Sigmoid colon (tissue), 7 donors: Measurements from ENCODE around the gene RAB27B. TPM values are rescaled to one million over a fixed set of nuclear protein-coding genes. Genes with fewer than 3 reads are reported as not detected.

ENCODE experiments used
- DNase-seq: peaks from one replicate; pipeline ENCODE4 v3.0.0-alpha.2; 2019
- H3K27ac ChIP-seq, 4 donors: fragments of 200-600 bp; sonication (generic); one replicate each; pipeline ENCODE4 v1.5.1; 2016 to 2019; ENCODE audit warnings: mild to moderate bottlenecking in 1 of 4
- H3K27me3 ChIP-seq, 3 donors: fragments of 200-600 bp; sonication (generic); one replicate each; pipeline ENCODE4 v1.5.1; 2019; ENCODE audit warnings: mild to moderate bottlenecking in 1 of 3
- H3K36me3 ChIP-seq, 4 donors: fragments of 200-600 bp; sonication (generic); one replicate each; pipeline ENCODE4 v1.5.1; 2016 to 2019
- H3K4me1 ChIP-seq, 4 donors: fragments of 200-600 bp; sonication (generic); one replicate each; pipeline ENCODE4 v1.5.1; 2017 to 2019
- H3K4me3 ChIP-seq, 4 donors: fragments of 200-600 bp; sonication (generic); one replicate each; pipeline ENCODE4 v1.5.1; 2017 to 2019; ENCODE audit warnings: mild to moderate bottlenecking in 2 of 4, moderate library complexity in 1 of 4
- H3K9me3 ChIP-seq, 4 donors: fragments of 200-600 bp in 3 of 4; sonication (generic) in 3 of 4; one replicate each; pipeline versions ENCODE4 v1.5.1 to v1.6.1; 2013 to 2019
- CTCF ChIP-seq, 4 experiments: fragments of 450-650 bp in 3 of 4; fragments of 200-600 bp in 1 of 4; IDR thresholded peaks; one replicate each; pipeline ENCODE4 v1.5.1; 2016 to 2019; ENCODE audit warnings: antibody characterized with exemption in 4 of 4, mild to moderate bottlenecking in 3 of 4, moderate library complexity in 2 of 4
- EP300 ChIP-seq, 4 donors: sonication (generic); formaldehyde crosslinking; IDR thresholded peaks; one replicate each; pipeline ENCODE4 v1.6.1; 2017; ENCODE audit warnings: antibody characterized with exemption in 4 of 4
- POLR2A ChIP-seq, 2 donors: fragments of 450-650 bp; IDR thresholded peaks; one replicate each; pipeline ENCODE4 v1.6.1; 2016; ENCODE audit warnings: antibody characterized with exemption in 2 of 2, mild to moderate bottlenecking in 2 of 2, moderate library complexity in 2 of 2
- POLR2AphosphoS5 ChIP-seq, 4 donors: sonication (generic); formaldehyde crosslinking; IDR thresholded peaks; one replicate each; pipeline ENCODE4 v1.6.1; 2017; ENCODE audit warnings: antibody characterized with exemption in 4 of 4
- WGBS, 2 donors: extraction: QIAGEN DNeasy Blood & Tissue Kit; methylation state at CpG; one replicate each; pipeline ENCODE4 v1.1.7; 2013; 5-methylcytosine and 5-hydroxymethylcytosine counted together
- intact Hi-C: fragments of 100-400 bp; cut with DNase I; formaldehyde crosslinking; loops from one replicate; pipeline ENCODE4 v1.15.1; 2023
- polyA plus RNA-seq, 3 donors: library from polyadenylated mRNA; stranded (reverse); fragments of 200-250 nt; gene quantifications; one replicate each; pipeline ENCODE4 v1.2.3, GENCODE V29; 2013
- total RNA-seq, 4 donors: library from RNA; depleted of rRNA; stranded (reverse); fragments of >200 nt; gene quantifications; one replicate each; pipeline ENCODE4 v1.1.0, GENCODE V29; 2016
- donor health status: healthy with polysubstance abuse.
- donor health status: Bipolar disorder and iron deficiency.
- donor health status: healthy.

RAB27B gene
- total and polyA plus RNA-seq, 7 donors: 0.27 to 6.0 (median 1.4) TPM

- Histone ChIP-seq H3K27me3 (no peaks in the 10 kb centered on the region), H3K9me3 (no peaks in the 10 kb centered on the region), H3K27ac (no peak overlapping the region), H3K36me3 (no peaks in the 10 kb centered on the region), H3K4me3 (no peak overlapping the region), H3K4me1 (no peaks in the 10 kb centered on the region)
- 95 to 96% methylated on average over 5 of the region's 5 CpGs for WGBS, 2 donors
- DNase-seq: no peak
- TF ChIP-seq POLR2AphosphoS5 (IDR thresholded peaks at IDR 0.05): no peak
- no peak for TF ChIP-seq EP300 (IDR thresholded peaks at IDR 0.05)
- no peak for TF ChIP-seq POLR2A (IDR thresholded peaks at IDR 0.05)
- TF ChIP-seq CTCF (IDR thresholded peaks at IDR 0.05): no peak
- intact Hi-C loops: no loop called here
Observed at GRCh38 chr18:54905629-54906028, 77.4 kb downstream of the RAB27B start.

DNA sequence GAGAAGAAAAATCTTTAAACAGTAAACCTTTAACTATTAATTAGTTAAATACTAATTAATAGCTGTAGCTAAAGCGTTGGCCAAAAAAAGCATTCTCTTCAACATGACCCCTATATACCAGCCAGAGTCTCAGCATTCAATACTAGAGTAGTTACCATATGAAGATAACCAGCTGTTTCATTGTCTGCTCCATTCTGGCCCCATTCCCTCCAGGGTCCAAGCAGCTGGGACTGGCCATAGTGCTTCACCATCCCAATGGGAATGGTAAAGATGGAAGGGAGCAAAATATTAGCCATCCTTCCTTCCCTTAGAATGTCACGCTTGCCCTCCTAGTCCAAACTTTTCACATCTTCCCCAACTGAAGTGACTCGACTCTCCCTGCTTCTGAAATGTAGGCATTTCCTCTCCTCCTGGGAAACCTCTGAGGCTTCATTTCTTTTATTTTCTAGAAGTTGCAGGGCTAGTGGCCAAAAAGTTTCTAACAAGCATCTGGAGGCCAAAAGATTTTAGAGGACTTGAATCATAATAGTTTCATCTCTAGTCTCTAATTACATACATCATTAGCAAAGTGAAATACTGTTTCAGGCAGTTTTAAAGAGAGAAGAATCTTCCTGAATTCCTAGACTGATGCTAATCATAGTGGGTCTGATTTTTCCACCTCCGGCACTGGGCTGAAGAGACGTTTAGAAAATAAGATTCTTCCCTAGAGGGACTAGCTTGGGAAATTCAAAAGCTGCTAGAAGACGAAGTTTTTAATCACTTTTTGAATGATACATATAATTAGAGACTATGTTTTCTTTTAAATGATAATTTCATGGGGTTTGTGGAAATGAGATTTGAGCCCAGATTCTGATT is 78.3 kb downstream of the RAB27B start:
- Histone ChIP-seq H3K27me3 (no peaks in the 10 kb centered on the region), H3K36me3 (no peaks in the 10 kb centered on the region), H3K4me1 (no peaks in the 10 kb centered on the region), H3K9me3 (no peaks in the 10 kb centered on the region), H3K27ac (no peak overlapping the region), H3K4me3 (no peak overlapping the region)
- no peak for DNase-seq
- WGBS, 2 donors: 76 to 77% methylated on average over 6 of the region's 6 CpGs
- intact Hi-C loops: no loop called here
- no peak for TF ChIP-seq POLR2AphosphoS5 (IDR thresholded peaks at IDR 0.05)
- no peak for TF ChIP-seq CTCF (IDR thresholded peaks at IDR 0.05)
- no peak for TF ChIP-seq EP300 (IDR thresholded peaks at IDR 0.05)
- TF ChIP-seq POLR2A (IDR thresholded peaks at IDR 0.05): no peak

DNA sequence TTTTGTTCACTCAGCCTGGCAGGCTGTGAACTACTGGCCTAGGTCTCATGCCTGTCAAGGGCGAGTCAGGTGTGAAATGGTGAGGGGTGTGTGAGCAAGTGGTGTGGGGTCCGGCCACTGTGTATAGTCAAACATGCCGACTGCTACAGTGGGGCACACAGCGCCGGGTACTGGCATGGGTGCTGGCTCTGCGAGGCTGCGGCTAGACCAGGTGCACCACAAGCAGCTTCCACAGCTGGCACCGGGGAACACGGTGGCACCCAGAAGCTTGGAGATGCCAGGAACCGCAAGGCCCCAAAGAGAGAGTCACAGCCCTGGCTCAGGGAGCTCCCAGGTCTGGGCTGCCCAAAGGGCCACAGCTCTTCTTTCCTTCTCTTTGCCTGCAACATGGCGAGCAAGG is 81.3 kb downstream of the RAB27B start:
- no peak overlapping the region for H3K4me3 ChIP-seq
- WGBS, 2 donors: 86 to 89% methylated on average over 11 of the region's 11 CpGs

DNA sequence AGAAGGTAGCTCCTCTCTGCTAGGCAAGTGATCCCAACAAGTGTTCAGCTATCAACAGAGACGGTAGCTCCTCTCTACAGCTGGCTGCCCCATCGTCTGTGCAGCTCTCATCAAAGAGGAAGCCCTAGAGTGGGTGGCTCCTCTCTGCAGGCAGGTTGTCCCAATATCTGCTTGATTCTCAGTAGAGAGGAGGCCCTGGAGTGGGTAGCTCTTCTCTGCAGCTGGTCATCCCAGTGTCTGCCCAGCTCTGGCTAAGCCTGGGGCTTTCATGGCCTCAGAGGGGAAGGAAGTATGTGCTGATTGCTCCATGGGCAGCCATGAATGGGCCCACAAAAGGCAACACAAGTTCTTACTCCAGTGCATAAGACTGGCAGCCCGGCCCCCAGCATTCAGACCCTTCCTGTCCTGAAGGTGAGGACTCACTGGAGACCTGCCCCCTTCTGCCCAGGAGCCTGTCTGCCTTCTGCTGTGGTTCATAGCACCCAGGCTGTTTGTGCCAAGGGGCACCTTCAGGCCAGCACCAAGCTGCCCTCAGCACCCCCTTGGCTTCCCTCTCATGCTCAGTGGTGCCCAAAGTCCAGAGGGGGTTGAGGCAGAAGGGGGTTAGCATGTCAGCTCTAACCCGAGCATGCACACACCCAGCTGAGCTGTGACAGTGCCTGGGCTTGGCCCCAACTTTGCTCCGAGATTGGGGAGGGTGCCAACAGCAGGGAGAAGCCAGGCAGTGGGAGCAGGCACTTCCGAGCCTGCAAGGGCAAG is 82.1 kb downstream of the RAB27B start:
- Histone ChIP-seq H3K4me3 (no peak overlapping the region), H3K27ac (no peak overlapping the region), H3K36me3 (no peaks in the 10 kb centered on the region), H3K4me1 (no peaks in the 10 kb centered on the region), H3K9me3 (no peaks in the 10 kb centered on the region), H3K27me3 (no peaks in the 10 kb centered on the region)
- peak; percentile 48 for DNase-seq
- WGBS, 2 donors: 84 to 87% methylated on average over 6 of the region's 6 CpGs
- intact Hi-C loops: no loop called here
- TF ChIP-seq POLR2A (IDR thresholded peaks at IDR 0.05) (no peak), POLR2AphosphoS5 (IDR thresholded peaks at IDR 0.05) (no peak), EP300 (IDR thresholded peaks at IDR 0.05) (no peak), CTCF (IDR thresholded peaks at IDR 0.05) (no peak)

More for the DNA sequence above, 81.3 kb downstream of the RAB27B start:
- Histone ChIP-seq H3K9me3 (no peaks in the 10 kb centered on the region), H3K4me1 (no peaks in the 10 kb centered on the region), H3K36me3 (no peaks in the 10 kb centered on the region), H3K27ac (no peak overlapping the region), H3K27me3 (no peaks in the 10 kb centered on the region)
- no peak for TF ChIP-seq POLR2AphosphoS5 (IDR thresholded peaks at IDR 0.05)
- no peak for TF ChIP-seq POLR2A (IDR thresholded peaks at IDR 0.05)
- no peak for TF ChIP-seq CTCF (IDR thresholded peaks at IDR 0.05)
- intact Hi-C loops: no loop called here
- DNase-seq: peak; percentile 40
